ENCODE results near the gene PDE7B.

- TF ChIP-seq CTCF (IDR thresholded peaks at IDR 0.05) (no peak), POLR2A (IDR thresholded peaks at IDR 0.05) (no peak)
These were observed 54.3 kb downstream of the PDE7B start for GRCh38 chr6:135905604-135906300.

Measured in uterus (tissue), 2 donors.